A549 treated with Hydrocortisone at 1 μM for 4 hours (cell line): ENCODE results near the gene CHIT1. TPM values are rescaled to one million over a fixed set of nuclear protein-coding genes. Genes with fewer than 3 reads are reported as not detected.

Experiments
- total RNA-seq: library from RNA; stranded (reverse); fragments of 200-300 nt; extraction: Qiagen RNA extraction; gene quantifications from 5 replicates; pipeline ENCODE4 v1.2.3, GENCODE V29; 2022

The CHIT1 gene
- total RNA-seq = not detected in 5 replicates

GRCh38 chr1:203229471-203230135 lies at the start of gene CHIT1:
Gene CHIT1 (minus strand): TSS chr1:203229673. CDS start chr1:203229636, 37 bp downstream.

GRCh38 chr1:203186446-203187303 lies 42.8 kb downstream of the CHIT1 start, which contains the start of gene CHI3L1:
Gene CHI3L1 (minus strand): TSS chr1:203186704. CDS start chr1:203186623, 81 bp downstream.

GRCh38 chr1:203175237-203175826 lies 54.1 kb downstream of the CHIT1 start, which contains the start of gene MYBPH:
Gene MYBPH (minus strand): TSS chr1:203175826. CDS start chr1:203175755, 71 bp downstream.

Other genes starting within 250 kb of the CHIT1 start
- gene TMEM183A, start 222.3 kb downstream of the CHIT1 start, total RNA-seq = 47.6 to 51.6 TPM (median 50.0 TPM) in 5 replicates
- 0.15 to 1.0 TPM (median 0.43 TPM) in 5 replicates for gene PPFIA4, start 203.2 kb downstream of the CHIT1 start, total RNA-seq
- gene MYOG, start 143.7 kb downstream of the CHIT1 start, total RNA-seq = not detected in 5 replicates
- 0.59 to 0.90 TPM (median 0.72 TPM) in 5 replicates for gene ADORA1, start 101.9 kb downstream of the CHIT1 start, total RNA-seq
- gene MYBPH, start 53.8 kb downstream of the CHIT1 start, total RNA-seq = not detected in 5 replicates
- not detected in 5 replicates for gene CHI3L1, start 43.0 kb downstream of the CHIT1 start, total RNA-seq
- 11.0 to 14.9 TPM (median 14.5 TPM) in 5 replicates for gene BTG2, start 75.8 kb upstream of the CHIT1 start, total RNA-seq
- gene FMOD, start 121.4 kb upstream of the CHIT1 start, total RNA-seq = 0.03 to 0.06 TPM (median 0.06 TPM) in 3 of 5 replicates, not detected in the others
- gene PRELP, start 246.1 kb upstream of the CHIT1 start, total RNA-seq = 0.01 TPM in 1 of 5 replicates, not detected in the others